CD4-positive, alpha-beta T cell treated with Interleukin-6 at 100 ng/mL for 8 hours (primary cell): ENCODE results near the gene TSEN2.
"Not testable (repeated sequence)": the region's sequence is repeated elsewhere in the genome, so short reads cannot be mapped to it uniquely, and the experiment has no call there.

Source experiments
- DNase-seq: peaks from one replicate; pipeline ENCODE4 v3.0.0-alpha.2; 2020; ENCODE audit warnings: mixed read lengths, low spot score

The TSEN2 gene

DNA sequence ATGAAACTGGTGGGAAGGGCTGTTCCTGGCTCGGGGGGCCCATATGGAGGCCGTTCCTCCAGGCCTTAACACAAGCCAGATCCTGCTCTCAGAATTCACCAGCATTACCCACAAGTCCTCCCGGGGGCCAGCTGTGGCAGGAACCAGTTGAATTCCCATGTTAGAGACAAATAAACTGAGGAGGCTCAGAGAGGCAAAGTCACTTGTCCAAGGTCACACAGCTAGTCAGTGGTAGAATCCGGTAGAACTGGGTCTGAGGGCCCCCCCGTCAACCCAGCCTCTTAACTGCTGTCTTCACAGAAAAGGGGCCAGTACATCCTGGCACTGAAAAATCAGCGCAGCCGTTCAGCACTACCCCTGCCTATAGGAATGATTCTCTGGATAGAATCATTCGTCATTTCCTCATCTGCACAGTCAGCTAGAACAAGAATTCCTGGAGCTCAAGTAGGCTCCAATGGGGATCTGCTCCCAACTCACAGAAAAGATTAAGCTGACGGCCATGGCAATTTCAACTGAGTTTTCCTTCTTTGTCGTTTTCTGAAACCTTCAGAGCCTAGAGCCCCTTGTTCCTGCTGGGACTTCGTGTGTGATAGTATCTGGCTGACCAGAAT lies 12.2 kb upstream of the TSEN2 start:
- DNase-seq: no peak

DNA sequence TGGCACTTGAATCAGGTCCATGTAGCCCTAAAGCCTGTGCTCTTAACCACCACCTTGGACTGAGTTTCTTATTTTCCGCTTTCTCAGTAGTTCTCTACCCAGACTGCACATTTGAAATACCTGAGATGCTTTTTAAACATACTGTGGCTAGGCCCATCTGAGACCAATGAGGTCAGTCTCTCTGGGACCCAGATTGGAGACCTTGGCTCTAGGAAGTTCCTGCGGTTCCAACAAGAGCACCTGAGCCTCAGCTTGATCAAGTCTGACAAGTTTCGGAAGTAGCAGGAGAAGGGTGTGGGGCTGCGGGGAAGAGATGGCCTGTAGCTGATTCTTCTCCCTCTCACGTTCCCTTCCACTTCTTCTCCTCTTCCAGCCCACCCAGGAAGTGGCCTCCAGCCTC lies 11.5 kb upstream of the TSEN2 start:
- no peak for DNase-seq

DNA sequence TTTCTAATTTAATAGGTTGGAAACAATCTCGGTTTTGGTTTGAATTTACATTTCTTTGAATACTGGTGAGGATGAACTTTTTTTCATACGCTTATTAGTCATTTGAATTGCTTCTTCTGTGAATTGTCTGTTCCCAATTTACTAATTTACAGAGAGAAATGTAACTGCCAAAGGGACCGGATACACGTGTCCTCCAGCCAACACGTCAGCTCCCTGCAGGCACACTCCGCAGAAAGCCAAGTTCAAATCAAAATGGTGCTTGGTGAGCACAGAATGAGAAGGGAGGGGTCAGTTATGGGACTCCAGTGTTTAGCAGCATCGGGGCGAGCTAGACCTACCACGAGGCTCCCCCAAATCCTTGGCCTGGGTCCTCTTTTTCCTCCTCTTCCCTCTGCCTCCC lies 10.8 kb upstream of the TSEN2 start:
- DNase-seq: no peak

DNA sequence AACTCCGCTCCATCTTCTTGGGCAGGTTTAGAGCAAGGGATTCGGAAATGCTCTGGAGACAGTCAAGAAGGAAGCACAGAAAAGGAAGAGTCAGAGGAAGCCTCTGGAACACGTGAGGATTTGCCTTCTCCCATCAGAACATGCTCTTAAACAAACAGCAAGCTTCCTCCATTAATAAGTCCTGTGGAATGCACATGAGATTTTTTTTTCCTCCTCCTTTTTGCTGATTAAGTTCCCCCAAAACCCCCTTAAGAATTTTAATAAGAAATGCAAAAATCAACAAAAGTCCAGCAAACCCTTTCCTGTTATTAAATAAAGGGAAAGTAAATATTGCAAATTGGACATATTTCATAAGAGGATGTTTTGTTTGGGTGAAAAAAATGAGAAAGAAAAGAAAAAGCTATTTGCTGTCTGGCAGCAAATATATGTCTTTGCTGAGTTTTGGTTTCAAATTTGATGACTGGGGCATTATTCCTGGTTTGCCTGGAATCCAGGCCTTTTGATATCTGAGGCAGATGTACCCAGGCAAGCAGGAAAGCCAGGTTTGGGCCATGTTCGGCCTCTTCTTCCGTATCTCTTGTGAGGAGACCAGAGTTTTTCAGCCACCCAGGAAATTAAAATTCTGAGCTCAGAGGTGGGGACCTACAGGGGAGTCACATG lies 7.9 kb upstream of the TSEN2 start:
- DNase-seq: no peak

DNA sequence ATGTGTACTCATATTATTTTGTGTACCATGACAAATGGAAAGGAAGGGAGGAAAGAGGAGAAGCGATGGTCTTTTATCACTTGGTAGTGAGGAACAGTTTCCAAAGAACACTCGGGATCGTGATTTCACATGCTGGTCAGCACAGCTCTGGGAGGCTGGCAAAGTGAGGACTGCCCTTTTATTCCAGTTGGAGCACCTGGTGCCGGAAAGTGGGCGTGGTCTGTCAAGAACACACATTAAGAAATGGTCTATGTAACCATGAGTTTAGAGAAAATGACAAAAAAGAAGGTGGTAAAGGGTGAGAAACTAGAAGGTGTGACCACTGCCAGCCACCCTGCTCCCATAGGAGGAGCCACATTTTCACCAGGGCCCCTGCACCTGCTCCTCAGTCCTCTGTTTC lies 7.0 kb upstream of the TSEN2 start:
- DNase-seq: no peak

DNA sequence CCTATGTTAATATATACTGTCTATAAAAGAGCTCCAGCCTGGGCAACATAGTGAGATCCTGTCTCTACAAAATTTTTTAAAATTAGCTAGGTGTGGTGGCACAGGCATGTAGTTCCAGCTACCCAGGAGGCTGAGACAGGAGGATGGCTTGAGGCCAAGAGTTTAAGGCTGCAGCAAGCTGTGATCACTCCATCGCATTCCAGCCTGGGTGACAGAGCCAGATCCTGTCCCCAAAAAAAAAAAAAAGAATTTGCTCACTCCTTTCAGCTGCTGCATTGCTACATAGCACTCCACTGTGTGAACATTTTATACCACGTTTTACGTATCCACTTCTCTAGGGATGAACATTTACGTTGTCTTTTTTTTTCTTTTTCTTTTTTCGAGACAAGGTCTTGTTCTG lies 6.0 kb upstream of the TSEN2 start:
- no peak for DNase-seq

DNA sequence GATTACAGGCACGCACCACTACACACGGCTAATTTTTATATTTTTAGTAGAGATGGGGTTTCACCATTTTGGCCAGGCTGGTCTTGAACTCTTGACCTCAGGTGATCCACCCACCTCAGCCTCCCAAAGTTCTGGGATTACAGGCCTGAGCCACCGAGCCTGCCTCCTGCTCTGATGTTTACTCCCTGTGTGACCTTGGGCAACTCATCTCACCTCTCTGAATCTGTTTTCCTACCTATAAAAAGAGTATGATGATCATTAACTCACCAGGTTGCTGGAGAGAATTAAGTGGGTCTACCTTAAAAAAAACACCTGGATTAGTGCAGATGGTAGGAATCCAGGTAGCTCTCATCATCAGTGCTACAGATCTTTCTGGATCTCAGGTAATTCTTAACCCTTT lies 5.1 kb upstream of the TSEN2 start:
- DNase-seq: not testable (repeated sequence)

DNA sequence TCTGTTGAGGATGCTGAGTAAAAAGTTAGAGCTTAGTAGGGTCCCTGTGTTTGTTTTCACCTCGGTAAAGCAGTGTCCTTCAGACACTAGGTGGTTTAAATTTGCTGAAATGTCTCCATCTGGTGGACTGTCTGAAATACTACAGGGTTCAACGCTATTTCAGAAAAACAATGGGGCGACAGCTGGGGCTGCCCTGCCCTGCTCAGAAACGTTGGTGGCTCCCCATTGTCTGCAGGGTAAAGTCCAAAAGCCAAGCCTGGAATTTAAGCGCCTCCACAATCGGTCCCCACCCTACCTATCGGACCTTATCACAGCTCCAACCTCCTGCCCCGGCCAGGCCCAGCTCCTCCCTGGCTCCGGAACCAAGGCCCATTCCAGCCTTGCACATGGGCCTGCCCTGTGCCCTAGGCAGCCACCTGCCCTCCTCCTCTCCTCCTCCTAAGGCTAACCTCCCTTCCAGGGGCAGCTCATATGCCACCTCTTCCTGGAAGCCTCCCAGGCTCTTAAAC lies 4.3 kb upstream of the TSEN2 start:
- DNase-seq: peak; percentile 51

DNA sequence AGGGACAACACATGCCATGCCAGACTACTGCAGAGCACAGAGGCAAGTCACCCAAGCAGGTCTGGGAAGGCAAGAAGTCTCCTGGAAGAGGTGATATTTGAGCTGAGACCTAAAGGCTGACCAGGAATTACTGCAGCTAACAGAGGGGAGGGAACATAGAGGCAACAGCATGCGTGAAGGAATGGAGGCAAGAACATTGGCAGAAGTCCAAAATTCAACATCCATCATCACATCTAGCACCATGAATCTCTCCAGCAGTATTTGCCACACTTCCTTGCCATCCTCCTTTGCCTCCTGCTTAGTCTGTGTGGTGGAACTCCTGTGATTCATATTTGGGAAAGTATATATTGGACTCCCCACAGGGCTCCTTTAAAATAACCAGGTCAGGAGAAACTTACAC lies 870 bp upstream of the TSEN2 start:
- DNase-seq: no peak

DNA sequence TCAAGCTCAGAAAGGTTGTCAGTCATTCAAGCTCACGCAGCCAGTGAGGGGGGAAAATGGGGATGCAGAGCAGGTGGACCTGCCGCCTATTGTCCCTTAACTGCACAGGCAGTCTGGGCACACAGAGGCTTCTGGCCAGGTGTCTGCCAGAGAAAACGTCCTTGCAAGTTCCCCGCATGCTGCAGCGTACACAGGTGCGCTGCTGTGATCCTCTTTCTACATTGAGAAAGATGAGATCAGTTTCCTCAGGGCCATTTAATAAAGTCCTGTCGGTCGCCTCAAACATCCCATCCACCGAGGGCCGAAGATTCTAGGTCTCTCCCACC lies 445 bp upstream of the TSEN2 start:
- DNase-seq: no peak

DNA sequence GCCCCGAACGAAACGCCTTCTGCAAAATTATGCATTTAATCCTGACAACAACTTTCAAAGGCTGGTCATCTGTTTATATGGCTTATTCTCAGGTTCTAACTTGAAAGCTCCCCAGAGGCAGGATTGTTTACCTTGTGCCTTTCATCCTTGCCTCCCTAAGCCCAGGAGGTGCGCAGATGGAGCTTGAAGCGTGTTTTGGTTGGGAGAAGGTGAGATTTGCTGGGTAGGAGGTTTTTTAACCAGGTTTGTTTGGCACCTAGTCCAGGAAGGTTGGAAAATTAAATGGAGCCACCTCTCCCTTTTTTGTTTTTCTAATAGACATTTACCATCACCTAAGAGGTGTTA lies 675 bp downstream of the TSEN2 start:
- no peak for DNase-seq

DNA sequence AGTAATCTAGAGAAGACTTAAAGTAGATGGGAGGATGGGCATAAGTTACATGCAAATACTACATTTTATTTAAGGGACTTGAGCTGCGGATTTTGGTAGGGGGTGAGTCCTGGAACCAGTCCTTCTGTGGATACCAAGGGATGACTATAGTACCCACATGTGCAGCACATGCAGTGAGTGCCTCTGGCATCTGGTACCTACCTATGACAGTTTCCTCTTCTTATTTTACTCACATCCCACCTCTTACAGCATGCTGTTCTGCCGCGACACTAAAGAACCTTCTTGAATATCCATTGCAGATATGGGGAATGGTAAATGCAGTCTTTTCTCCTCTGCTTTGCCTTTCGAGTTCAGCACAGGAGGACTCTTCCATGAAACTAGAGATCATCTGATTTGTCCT lies 1.7 kb downstream of the TSEN2 start:
- DNase-seq: no peak

DNA sequence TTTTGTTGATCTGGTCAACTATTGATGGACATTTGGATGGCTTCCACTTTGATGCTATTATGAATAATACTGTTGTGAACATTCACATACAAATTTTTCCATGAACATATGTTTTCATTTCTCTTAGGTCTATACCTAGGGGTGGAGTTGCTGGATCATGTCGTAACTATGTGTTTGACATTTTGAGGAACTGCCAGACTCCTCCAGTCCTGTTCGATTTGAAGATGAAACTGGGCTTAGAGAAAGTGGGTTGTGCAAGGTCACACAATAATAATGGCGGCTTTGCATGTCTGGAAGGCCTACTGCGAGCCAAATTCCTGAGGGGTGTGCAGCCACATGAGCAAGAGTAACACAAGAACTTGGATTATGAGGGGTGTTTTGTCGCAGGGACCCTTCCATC lies 2.6 kb downstream of the TSEN2 start:
- DNase-seq: no peak

DNA sequence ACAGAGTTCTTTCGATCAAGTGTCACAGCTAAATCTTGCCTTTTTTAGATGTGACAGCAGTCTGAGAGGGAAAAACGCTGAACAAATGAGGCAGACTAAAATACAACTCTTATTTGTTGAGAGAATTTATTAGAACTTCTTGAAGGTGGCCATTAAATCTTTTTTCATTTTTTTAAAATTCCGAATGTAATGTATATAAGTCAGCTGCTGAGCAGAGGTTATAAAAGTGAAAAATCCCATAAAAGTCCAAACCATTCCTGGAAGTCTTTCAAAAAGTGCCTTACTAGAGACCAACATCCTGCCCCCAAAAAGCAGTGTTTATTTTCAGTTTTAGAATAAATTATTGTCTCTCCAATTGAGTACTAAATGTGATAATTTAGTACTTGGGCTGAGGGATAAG lies 3.1 kb downstream of the TSEN2 start:
- DNase-seq: no peak

DNA sequence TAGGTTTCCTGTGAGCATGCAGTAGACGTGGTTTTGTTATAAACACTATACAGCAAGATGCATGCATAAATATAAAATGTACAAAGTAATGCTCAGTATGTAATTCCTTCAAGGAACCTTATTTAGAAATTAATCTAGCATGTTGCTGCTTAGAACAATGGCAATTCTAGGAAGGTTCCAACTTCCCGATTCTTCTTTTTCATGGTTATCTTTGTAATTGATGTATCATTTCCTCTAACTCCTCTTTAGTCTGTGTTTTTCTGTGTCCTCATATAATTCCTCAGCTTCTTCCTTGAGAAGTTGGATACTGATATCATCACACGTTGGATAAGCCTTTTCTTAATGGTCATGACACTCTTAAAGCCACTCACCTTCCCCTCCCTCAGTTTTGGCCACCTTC lies 3.5 kb downstream of the TSEN2 start:
- no peak for DNase-seq

DNA sequence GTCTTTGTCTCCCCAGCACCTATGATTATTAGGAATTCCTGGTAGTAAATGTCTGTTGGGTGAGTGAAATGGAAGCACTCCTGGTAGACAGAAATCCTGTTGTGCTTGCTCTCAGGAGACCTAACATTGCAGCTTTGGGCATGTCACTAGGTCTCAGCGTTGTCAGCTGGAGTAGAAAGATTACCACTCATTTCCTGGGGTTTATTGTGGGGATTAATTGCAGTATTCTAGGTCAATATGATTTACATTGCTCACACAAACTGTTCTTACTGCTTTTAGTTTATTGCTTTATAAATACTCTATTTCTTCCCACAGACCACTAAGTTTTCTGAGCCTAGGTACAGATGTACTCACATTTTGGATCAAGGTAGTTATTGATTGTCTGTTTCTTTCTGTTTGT lies 5.1 kb downstream of the TSEN2 start:
- no peak for DNase-seq

DNA sequence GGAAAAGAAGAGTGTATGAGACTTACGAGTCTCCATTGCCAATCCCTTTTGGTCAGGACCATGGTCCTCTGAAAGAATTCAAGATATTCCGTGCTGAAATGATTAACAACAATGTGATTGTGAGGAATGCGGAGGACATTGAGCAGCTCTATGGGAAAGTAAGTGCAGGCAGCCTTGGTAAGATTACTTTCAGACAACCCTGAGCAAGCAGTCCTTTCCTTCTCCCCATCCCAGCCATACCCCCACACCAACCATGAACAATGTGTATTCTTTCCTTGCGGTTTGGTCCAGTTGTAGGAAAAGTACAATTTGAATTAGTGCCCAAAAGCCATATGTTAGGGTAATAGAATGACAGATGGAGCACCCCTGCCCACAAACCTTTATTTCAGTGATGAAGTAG lies 5.6 kb downstream of the TSEN2 start:
- DNase-seq: no peak

DNA sequence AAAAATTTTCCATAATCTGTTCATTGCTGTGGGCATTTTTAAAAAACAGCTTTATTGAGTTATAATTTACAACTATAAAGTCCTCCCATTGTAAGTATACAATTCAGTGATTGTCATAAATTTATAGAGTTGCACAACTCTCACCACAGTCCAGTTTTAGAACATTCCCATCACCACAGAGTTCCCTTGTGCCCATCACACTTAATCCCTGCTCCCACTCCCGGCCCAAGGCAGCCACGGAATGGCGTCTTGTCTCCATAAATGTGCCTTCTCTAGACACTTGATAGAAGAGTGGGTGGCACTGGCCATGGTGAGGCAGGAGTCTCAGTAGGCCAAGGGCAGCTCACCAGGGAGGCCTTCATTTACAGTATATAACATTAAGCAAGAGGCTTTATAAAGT lies 6.3 kb downstream of the TSEN2 start:
- no peak for DNase-seq

DNA sequence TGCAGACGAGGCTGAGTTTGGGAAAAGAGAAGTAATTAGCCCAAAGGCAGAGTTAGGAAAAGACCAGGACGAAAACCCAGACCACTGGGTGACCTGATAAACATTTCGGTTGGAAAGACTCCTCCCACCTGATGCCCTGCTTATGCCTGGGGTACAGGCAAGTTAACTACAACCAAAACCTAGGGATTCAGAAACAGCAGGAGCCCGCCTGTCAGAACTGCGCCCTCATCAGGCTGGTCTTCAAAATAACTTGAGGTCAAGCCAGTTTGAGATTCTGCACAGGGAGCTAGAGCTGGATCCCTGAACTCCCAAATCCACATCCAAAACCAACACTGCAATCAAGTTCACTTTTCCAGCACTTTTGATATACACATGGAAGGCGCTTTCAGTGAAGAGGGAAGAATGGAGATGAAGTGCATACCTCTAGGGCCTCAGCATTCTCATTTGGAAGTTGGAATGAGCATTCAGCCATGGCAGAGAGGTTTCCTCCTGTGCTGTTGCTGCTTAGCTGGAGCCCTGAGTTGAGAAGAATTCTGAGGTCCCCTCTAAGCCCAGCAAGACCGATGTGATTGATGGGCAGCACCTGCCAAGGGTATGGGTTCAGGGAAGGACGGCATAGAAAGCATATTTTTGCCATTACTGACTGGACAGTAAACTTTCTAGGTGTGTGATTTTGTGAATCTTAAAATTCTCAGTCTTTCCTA lies 11.6 kb downstream of the TSEN2 start:
- no peak for DNase-seq

DNA sequence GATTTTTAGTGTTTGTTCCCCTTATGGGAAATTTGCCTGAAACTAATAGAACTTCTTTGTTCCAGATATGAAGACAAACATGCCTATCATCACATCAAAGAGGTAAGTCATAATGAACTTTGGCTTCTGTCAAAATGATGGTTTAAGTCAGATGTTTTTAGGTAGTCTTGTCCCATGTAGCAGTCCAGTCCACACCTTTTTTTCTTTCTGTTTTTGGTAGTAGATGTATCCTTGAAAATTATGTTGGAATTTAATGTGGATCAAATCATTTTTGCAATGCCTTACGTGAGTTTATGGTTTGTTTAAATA lies 12.1 kb downstream of the TSEN2 start:
- no peak for DNase-seq

DNA sequence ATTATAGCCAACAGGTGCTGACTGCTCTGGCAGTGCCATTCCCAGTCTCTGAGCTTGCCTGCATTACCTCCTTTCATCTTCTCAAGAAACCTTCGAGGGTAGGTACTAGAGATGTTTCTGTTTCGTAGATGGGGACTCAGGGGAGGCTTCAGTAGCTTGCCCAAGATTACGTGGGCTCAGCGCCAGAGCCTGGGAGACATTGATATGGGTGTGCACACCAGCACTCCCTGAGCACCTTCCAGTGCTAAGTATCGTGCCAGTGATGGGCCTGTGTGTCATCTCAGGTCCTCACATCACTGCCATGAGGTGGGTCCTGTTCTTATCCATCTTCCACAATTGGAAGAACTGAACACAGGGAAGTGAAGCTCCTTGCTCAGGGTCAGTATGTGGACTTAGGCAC lies 15.2 kb downstream of the TSEN2 start:
- no peak for DNase-seq

DNA sequence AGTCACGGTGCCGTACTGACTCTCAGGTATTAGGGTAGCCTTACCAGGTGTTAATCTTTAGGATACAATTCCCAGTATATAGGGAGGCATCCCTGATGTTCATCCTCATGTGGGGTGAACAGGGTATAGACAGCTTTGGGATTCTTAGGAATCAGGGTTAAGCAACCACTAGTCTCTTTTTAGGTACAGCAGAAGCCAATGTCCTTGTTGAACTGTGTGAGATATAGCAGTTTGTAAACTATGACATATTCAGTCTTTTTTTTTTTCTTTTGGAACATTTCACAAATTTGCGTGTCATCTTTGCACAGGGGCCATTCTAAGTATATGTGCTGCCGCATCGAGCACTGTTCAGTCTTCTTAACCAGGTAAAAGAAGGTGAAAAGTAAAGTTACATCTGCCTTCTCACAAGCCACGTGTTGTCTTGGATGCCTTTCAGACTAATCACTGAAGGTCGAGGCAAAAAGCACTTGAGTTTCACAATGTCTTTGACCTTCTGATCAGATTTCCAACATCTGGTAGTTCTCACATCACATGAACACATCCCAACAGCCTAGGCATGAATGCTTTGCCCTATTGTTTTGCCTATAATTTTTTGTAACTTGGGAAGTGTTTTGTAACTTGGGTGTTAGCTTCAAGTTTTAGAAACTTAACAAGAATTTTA lies 17.2 kb downstream of the TSEN2 start:
- DNase-seq: no peak

DNA sequence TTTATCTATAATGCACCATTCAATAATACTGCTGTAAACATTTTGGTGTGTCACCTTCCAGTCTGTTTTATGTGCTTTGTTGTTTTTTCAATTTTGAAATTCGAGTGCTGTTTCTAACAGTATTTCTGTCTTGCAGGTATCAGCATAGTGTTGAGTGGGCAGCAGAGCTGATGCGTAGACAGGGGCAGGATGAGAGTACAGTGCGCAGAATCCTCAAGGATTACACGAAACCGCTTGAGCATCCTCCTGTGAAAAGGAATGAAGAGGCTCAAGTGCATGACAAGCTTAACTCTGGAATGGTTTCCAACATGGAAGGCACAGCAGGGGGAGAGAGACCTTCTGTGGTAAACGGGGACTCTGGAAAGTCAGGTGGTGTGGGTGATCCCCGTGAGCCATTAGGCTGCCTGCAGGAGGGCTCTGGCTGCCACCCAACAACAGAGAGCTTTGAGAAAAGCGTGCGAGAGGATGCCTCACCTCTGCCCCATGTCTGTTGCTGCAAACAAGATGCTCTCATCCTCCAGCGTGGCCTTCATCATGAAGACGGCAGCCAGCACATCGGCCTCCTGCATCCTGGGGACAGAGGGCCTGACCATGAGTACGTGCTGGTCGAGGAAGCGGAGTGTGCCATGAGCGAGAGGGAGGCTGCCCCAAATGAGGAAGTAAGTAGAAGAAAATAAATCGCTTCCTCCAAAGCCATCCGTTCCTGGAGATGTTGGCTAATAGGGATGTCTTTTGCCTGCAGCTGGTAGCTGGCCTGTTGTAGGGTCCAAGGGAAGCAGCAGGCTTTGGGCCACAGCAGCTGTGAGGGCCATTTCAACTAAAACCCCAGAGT lies 19.1 kb downstream of the TSEN2 start:
- no peak for DNase-seq
